ENCODE results near the gene AQP12B. TPM values are rescaled to one million over a fixed set of nuclear protein-coding genes. Genes with fewer than 3 reads are reported as not detected.

AQP12B gene
- total RNA-seq, 3 donors from 2014 or later: 0.16 to 10.0 (median 3.9) TPM

DNA sequence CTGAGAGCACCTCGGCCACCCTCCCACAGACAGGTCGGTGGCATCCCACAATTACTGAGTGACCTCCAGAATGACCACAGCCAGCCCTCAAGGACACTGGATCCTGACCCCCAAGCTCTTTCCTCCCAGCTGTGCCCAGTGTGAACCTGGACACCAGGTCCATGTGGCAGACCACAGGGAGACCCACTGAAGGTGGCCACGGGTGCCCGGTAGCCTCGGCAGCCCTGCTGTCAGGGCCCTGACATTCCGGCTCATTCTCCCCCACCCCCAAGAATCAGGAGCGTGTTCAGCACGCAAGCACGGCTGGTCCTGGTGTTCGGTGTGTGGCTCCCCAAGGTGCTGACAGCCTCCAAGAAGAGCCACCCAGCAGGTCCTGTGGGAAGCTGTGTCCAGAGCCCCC is 41.7 kb upstream of the AQP12B start:
- DNase-seq (no peak), ATAC-seq (no peak)
- no peaks in the 10 kb centered on the region for H3K9me3 ChIP-seq
- intact Hi-C loops (cut with DNase I, micrococcal nuclease): no loop called here
- H3K4me3 ChIP-seq: no peak overlapping the region
- no peaks in the 10 kb centered on the region for H3K4me1 ChIP-seq (ENCODE audit: low read depth)
- TF ChIP-seq, protein P1, sequence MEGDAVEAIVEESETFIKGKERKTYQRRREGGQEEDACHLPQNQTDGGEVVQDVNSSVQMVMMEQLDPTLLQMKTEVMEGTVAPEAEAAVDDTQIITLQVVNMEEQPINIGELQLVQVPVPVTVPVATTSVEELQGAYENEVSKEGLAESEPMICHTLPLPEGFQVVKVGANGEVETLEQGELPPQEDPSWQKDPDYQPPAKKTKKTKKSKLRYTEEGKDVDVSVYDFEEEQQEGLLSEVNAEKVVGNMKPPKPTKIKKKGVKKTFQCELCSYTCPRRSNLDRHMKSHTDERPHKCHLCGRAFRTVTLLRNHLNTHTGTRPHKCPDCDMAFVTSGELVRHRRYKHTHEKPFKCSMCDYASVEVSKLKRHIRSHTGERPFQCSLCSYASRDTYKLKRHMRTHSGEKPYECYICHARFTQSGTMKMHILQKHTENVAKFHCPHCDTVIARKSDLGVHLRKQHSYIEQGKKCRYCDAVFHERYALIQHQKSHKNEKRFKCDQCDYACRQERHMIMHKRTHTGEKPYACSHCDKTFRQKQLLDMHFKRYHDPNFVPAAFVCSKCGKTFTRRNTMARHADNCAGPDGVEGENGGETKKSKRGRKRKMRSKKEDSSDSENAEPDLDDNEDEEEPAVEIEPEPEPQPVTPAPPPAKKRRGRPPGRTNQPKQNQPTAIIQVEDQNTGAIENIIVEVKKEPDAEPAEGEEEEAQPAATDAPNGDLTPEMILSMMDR (IDR thresholded peaks at IDR 0.05): no peak
- no peaks in the 10 kb centered on the region for H3K36me3 ChIP-seq (ENCODE audit: low read depth)

DNA sequence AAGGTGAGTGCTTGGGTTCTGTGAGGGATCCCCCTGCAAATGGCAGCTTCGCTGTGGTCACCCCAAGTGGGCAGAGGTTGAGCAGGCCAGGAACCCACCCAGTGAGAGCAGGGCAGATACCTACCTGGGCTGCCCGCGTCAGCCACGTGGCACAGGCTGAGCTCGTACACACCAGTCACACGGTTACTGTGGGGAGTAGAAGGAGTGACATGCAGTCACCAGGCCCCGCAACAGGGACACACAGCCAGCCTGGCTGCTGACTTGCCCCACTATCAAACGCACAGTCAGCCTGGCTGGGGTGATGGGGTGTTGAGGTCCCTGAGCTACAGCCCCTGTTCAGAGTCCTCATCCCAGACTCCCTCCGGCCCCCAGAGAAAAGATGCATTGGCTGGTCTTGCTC is 41.2 kb upstream of the AQP12B start:
- Histone ChIP-seq H3K4me3 (no peak overlapping the region), H3K4me1 (ENCODE audit: low read depth) (no peaks in the 10 kb centered on the region), H3K36me3 (ENCODE audit: low read depth) (no peaks in the 10 kb centered on the region), H3K9me3 (no peaks in the 10 kb centered on the region)
- DNase-seq (no peak), ATAC-seq (no peak)
- intact Hi-C loops (cut with DNase I, micrococcal nuclease): no loop called here
- TF ChIP-seq, protein P1 (IDR thresholded peaks at IDR 0.05): no peak

DNA sequence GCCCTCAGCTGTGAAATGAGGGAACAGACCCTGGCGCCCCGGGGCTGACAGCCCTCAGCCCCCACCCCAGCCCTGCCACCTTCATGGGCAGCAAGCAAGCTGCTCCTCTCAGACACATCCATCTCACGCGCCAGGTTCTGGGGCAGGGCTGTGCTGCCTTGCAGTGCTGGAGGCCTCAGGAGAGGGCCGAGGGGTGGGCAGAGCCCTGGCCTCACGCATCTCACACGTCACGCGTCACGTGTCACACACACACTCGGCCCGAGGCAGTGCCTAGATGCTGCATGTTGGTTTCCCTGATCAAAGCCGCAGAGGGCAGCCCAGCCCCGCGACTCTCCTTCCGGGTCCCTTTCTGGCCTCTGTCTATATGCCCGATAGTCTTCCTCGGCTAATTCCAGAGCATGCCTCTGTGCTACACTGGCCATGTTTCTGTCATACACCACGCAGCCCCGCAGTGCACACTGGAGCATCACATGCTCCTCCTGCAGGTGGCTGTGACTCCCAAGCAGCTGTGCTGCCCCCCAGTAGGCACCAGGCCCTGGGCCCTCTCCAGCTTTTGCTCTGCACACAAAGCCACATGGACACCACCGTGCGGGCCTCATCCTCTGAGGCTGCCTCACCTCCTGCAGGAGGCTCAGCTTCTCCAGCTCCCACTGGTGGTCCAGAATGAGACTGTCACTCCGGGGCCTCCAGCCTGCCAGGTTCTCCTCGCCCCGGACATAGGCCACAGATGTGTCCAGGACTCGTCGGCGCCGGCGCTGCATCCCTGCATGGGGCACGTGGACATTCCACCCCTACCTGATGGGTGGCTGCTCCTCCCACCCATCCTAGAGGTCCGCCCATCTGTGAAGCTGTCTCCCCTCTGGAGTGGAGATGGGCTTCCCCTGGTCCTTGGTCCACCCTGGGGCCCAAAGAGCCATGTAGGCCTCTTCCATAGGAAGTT is 40.4 kb upstream of the AQP12B start:
- ATAC-seq (no peak), DNase-seq (no peak)
- no peaks in the 10 kb centered on the region for H3K4me1 ChIP-seq (ENCODE audit: low read depth)
- intact Hi-C loops (cut with DNase I, micrococcal nuclease): no loop called here
- no peak overlapping the region for H3K4me3 ChIP-seq
- TF ChIP-seq, protein P1 (IDR thresholded peaks at IDR 0.05): no peak
- no peaks in the 10 kb centered on the region for H3K36me3 ChIP-seq (ENCODE audit: low read depth)
- no peaks in the 10 kb centered on the region for H3K9me3 ChIP-seq

DNA sequence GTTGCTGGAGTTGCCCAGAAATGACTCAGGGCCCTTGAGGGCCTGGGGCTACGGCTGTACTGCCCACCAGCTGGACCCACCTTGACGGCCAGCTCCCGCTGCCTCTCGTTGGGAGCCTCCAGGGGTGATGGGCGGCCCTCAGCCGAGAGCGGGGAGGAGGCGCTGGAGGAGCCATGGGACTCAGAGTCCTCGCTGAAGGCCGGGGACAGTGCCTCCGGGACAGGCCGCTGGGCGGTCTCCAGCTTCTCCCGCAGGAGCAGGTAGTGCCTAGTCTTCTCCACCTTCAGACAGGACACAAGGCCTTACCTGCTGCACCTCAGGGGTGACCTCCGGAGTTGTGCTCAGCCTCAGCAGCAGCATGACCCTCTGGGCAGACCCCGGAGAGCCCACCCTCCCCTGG is 39.7 kb upstream of the AQP12B start:
- Histone ChIP-seq H3K9me3 (no peaks in the 10 kb centered on the region), H3K36me3 (ENCODE audit: low read depth) (no peaks in the 10 kb centered on the region), H3K4me3 (no peak overlapping the region), H3K4me1 (ENCODE audit: low read depth) (no peaks in the 10 kb centered on the region)
- intact Hi-C loops (cut with DNase I, micrococcal nuclease): no loop called here
- ATAC-seq: no peak
- TF ChIP-seq, protein P1 (IDR thresholded peaks at IDR 0.05): no peak
- no peak for DNase-seq

DNA sequence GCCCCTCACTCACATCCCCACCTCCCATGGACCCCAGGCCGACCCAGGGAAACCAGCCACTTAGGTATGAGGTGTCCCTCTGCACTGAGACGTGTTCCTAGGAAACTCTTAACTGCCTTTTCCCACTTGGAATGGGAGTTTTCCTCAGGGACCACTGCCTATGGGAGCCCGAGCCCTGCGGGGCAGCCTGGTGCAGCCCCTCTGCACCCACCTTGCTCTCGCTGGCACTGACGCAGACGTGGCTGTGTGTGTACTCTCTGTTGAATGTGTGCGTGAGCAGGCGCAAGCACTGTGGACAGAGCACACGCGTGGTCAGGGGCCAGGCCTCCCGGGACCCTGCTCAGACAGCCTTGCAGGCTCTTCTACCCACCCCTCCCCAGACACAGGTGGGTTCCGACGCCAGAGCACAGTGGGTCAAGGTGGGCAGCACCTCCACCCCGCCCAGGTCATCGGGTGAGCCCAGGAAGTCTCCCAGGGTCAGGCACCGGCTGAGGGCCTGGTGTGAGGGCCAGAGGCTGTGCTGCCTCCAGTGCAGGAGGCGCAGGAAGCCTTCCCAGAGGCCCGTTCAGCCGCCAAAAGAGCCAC is 39.0 kb upstream of the AQP12B start:
- H3K9me3 ChIP-seq: no peaks in the 10 kb centered on the region
- TF ChIP-seq, protein P1 (IDR thresholded peaks at IDR 0.05): no peak
- no peak for DNase-seq
- ATAC-seq: no peak
- H3K4me3 ChIP-seq: no peak overlapping the region
- intact Hi-C loops (cut with DNase I, micrococcal nuclease): no loop called here
- no peaks in the 10 kb centered on the region for H3K4me1 ChIP-seq (ENCODE audit: low read depth)
- H3K36me3 ChIP-seq (ENCODE audit: low read depth): no peaks in the 10 kb centered on the region

All from mucosa of descending colon (tissue), 3 donors.